HCT116 (cell line): ENCODE results near the gene RPS6KL1. TPM values are rescaled to one million over a fixed set of nuclear protein-coding genes. Genes with fewer than 3 reads are reported as not detected.

ENCODE experiments used
- ATAC-seq: fragments of 200-7000 bp; cut with Tn5 transposase; 2 replicates; pipeline ENCODE4 v1.9.1; 2020; ENCODE audit warnings: mild to moderate bottlenecking, moderate library complexity
- BruUV-seq: library from RNA; stranded (reverse); fragments of 400-500 nt; replicated peaks from 2 replicates; lab custom pipeline; 2021; lab: Mats Ljungman, UMichigan
- CTCF ChIA-PET: fragments of 300-600 bp; sonication (Branson Sonifier 250); formaldehyde crosslinking; loops from one replicate; lab custom pipeline; 2021; ENCODE audit warnings: antibody characterized with exemption; lab: Charles Lee
- POLR2A ChIA-PET: fragments of 300-600, 350-600 bp; sonication (Branson Sonifier 250); formaldehyde crosslinking; loops from one replicate; lab custom pipeline; 2021; ENCODE audit warnings: antibody characterized with exemption; lab: Charles Lee
- RAD21 ChIA-PET, 2 experiments: fragments of 300-600 bp; sonication (Branson Sonifier 250); formaldehyde crosslinking; loops; one replicate each; lab custom pipeline; 2023; ENCODE audit warnings: low total read pairs in 2 of 2; ENCODE audit not compliant: uncharacterized antibody in 2 of 2, unreplicated experiment in 2 of 2, low non-redundant PET in 1 of 2; lab: Charles Lee
- DNase-seq: peaks from one replicate; pipeline ENCODE4 v3.0.0-alpha.2; 2010; ENCODE audit warnings: low read depth, low spot score
- H2AFZ ChIP-seq: fragments of 200-600 bp; shearing (Covaris generic), sonication (generic); 2 replicates; pipeline ENCODE4 v1.6.1; 2017; ENCODE audit warnings: low read depth, mixed run types, mixed read lengths, antibody characterized with exemption, low read length; ENCODE audit not compliant: poor library complexity, severe bottlenecking
- H3K27ac ChIP-seq: 2 replicates; pipeline ENCODE4 v1.5.1; 2012; ENCODE audit warnings: low read depth, low read length
- H3K27me3 ChIP-seq: fragments of 200-600 bp; sonication (generic); 2 replicates; pipeline ENCODE4 v1.6.1; 2016; ENCODE audit warnings: mixed run types, low read length, mixed read lengths; ENCODE audit not compliant: insufficient read depth
- H3K36me3 ChIP-seq, 2 experiments: fragments of 200-500 bp in 1 of 2; fragments of 200-600 bp in 1 of 2; sonication (Bioruptor generic) in 1 of 2; sonication (generic) in 1 of 2; 2 replicates each; pipeline versions ENCODE4 v1.5.1 to v1.6.1; 2014 to 2016; ENCODE audit warnings: low read length in 2 of 2, inconsistent platforms in 1 of 2, mixed read lengths in 1 of 2, mixed run types in 1 of 2; ENCODE audit not compliant: insufficient read depth in 2 of 2, control insufficient read depth in 1 of 2
- H3K4me1 ChIP-seq, 2 experiments: fragments of 200-600 bp in 1 of 2; sonication (generic) in 1 of 2; 2 replicates each; pipeline versions ENCODE4 v1.5.1 to v1.6.1; 2012 to 2017; ENCODE audit warnings: low read length in 2 of 2, inconsistent platforms in 1 of 2, mild to moderate bottlenecking in 1 of 2, mixed read lengths in 1 of 2, mixed run types in 1 of 2, moderate library complexity in 1 of 2; ENCODE audit not compliant: insufficient read depth in 2 of 2, control insufficient read depth in 1 of 2
- H3K4me2 ChIP-seq: fragments of 200-600 bp; sonication (generic); 2 replicates; pipeline ENCODE4 v1.6.1; 2017; ENCODE audit warnings: mixed run types, low read length, mixed read lengths
- H3K4me3 ChIP-seq, 2 experiments: fragments of 200-600 bp in 1 of 2; sonication (generic) in 1 of 2; replicated peaks in 1 of 2; 2 replicates each; pipeline ENCODE4 v1.5.1; 2011 to 2016; ENCODE audit warnings: low read length in 2 of 2, control low read depth in 1 of 2, low read depth in 1 of 2, mild to moderate bottlenecking in 1 of 2, mixed read lengths in 1 of 2, mixed run types in 1 of 2
- H3K79me2 ChIP-seq: fragments of 200-600 bp; sonication (generic); 2 replicates; pipeline ENCODE4 v1.6.1; 2017; ENCODE audit warnings: mild to moderate bottlenecking, mixed run types, low read length, moderate library complexity, mixed read lengths; ENCODE audit not compliant: insufficient read depth
- H3K9ac ChIP-seq: fragments of 200-600 bp; sonication (generic); 2 replicates; pipeline ENCODE4 v1.6.1; 2016; ENCODE audit warnings: low read length, mixed read lengths
- H3K9me2 ChIP-seq: fragments of 200-600 bp; sonication (generic), shearing (Covaris generic); 2 replicates; pipeline ENCODE4 v1.6.1; 2017; ENCODE audit warnings: mixed run types, mild to moderate bottlenecking, moderate library complexity; ENCODE audit not compliant: insufficient read depth
- H3K9me3 ChIP-seq, 2 experiments: fragments of 200-500 bp in 1 of 2; fragments of 200-600 bp in 1 of 2; sonication (Bioruptor generic) in 1 of 2; sonication (generic) in 1 of 2; 2 replicates each; pipeline ENCODE4 v1.6.1; 2014 to 2017; ENCODE audit warnings: low read length in 2 of 2, mixed read lengths in 2 of 2, inconsistent platforms in 1 of 2, low read depth in 1 of 2, mild to moderate bottlenecking in 1 of 2, mixed run types in 1 of 2, moderate library complexity in 1 of 2; ENCODE audit not compliant: control insufficient read depth in 1 of 2, insufficient read depth in 1 of 2
- H4K20me1 ChIP-seq: fragments of 200-600 bp; sonication (generic), shearing (Covaris generic); 2 replicates; pipeline ENCODE4 v1.6.1; 2017; ENCODE audit warnings: mixed run types, mild to moderate bottlenecking, moderate library complexity; ENCODE audit not compliant: insufficient read depth
- CBX3 ChIP-seq: IDR thresholded peaks from 2 replicates; pipeline ENCODE4 v1.6.1; 2012; ENCODE audit warnings: low read depth
- ELF1 ChIP-seq: IDR thresholded peaks from 2 replicates; pipeline ENCODE4 v1.6.1; 2012; ENCODE audit warnings: low read depth, borderline replicate concordance
- EZH2phosphoT487 ChIP-seq: fragments of 200-600 bp; IDR thresholded peaks from 2 replicates; pipeline ENCODE4 v1.6.1; 2018; ENCODE audit warnings: antibody characterized with exemption, borderline replicate concordance
- JUND ChIP-seq: IDR thresholded peaks from 2 replicates; pipeline ENCODE4 v1.6.1; 2012
- POLR2AphosphoS5 ChIP-seq: IDR thresholded peaks from 2 replicates; pipeline ENCODE4 v1.6.1; 2011; ENCODE audit warnings: mild to moderate bottlenecking, low read depth, low read length, moderate library complexity
- RAD21 ChIP-seq: IDR thresholded peaks from 2 replicates; pipeline ENCODE4 v1.6.1; 2012; ENCODE audit warnings: low read depth, mild to moderate bottlenecking
- SP1 ChIP-seq: IDR thresholded peaks from 2 replicates; pipeline ENCODE4 v1.6.1; 2012; ENCODE audit warnings: low read depth
- TCF7L2 ChIP-seq: IDR thresholded peaks from 2 replicates; pipeline ENCODE4 v1.7.0; 2011; ENCODE audit warnings: borderline replicate concordance, inconsistent platforms; ENCODE audit not compliant: insufficient read depth, insufficient read length; ENCODE audit errors: extremely low read depth
- YY1 ChIP-seq: IDR thresholded peaks from 2 replicates; pipeline ENCODE4 v1.6.1; 2011; ENCODE audit warnings: low read length, low read depth, moderate library complexity, mild to moderate bottlenecking; ENCODE audit not compliant: insufficient replicate concordance; ENCODE audit errors: extremely low read depth
- ZNF274 ChIP-seq: fragments of 200-500 bp; sonication (Bioruptor generic); IDR thresholded peaks from 2 replicates; pipeline ENCODE4 v1.6.1; 2014; ENCODE audit warnings: mild to moderate bottlenecking, low read depth, low read length, inconsistent platforms
- intact Hi-C: fragments of 100-400 bp; cut with micrococcal nuclease; formaldehyde crosslinking; loops from 2 replicates; pipeline ENCODE4 v1.10.0; 2022
- total RNA-seq: library from RNA; stranded (reverse); gene quantifications from one replicate; pipeline ENCODE4 v1.2.1, GENCODE V29; 2021; ENCODE audit not compliant: unreplicated experiment
- TF ChIP-seq, protein P1 (sequence below): IDR thresholded peaks from 2 replicates; pipeline ENCODE4 v1.6.1; 2011; ENCODE audit warnings: mild to moderate bottlenecking, low read length, moderate library complexity; ENCODE audit not compliant: insufficient replicate concordance; ENCODE audit errors: extremely low read depth
- TF ChIP-seq, protein P2 (sequence below): IDR thresholded peaks from 2 replicates; pipeline ENCODE4 v1.6.1; 2012; ENCODE audit warnings: low read depth
- TF ChIP-seq, protein P3 (sequence below): IDR thresholded peaks from 2 replicates; pipeline ENCODE4 v1.6.1; 2012

Gene RPS6KL1
- total RNA-seq, 1 experiment from 2014 or later: 6.7 TPM

DNA sequence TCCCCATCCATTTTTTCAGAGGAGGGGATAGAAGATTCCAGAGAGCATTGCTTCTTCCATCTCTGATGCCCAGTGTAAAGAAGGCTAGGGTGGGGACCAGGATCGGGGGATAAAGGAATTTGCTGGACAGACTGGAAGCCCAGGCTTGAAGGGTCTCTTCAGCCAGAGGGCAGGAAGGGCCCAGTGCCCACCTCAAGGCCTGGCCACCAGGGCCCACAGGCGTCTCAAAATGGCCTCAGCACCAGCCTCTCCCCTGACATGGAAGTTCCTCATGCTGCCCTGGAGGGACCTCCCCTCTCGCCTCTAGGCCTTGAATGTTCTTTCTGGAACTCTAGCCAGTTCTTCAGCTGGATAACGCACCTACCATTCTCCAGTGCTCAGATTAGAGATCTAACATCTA lies 2.8 kb downstream of the RPS6KL1 start (continued):
- TF ChIP-seq, protein P1, sequence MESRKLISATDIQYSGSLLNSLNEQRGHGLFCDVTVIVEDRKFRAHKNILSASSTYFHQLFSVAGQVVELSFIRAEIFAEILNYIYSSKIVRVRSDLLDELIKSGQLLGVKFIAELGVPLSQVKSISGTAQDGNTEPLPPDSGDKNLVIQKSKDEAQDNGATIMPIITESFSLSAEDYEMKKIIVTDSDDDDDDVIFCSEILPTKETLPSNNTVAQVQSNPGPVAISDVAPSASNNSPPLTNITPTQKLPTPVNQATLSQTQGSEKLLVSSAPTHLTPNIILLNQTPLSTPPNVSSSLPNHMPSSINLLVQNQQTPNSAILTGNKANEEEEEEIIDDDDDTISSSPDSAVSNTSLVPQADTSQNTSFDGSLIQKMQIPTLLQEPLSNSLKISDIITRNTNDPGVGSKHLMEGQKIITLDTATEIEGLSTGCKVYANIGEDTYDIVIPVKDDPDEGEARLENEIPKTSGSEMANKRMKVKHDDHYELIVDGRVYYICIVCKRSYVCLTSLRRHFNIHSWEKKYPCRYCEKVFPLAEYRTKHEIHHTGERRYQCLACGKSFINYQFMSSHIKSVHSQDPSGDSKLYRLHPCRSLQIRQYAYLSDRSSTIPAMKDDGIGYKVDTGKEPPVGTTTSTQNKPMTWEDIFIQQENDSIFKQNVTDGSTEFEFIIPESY: no peak

DNA sequence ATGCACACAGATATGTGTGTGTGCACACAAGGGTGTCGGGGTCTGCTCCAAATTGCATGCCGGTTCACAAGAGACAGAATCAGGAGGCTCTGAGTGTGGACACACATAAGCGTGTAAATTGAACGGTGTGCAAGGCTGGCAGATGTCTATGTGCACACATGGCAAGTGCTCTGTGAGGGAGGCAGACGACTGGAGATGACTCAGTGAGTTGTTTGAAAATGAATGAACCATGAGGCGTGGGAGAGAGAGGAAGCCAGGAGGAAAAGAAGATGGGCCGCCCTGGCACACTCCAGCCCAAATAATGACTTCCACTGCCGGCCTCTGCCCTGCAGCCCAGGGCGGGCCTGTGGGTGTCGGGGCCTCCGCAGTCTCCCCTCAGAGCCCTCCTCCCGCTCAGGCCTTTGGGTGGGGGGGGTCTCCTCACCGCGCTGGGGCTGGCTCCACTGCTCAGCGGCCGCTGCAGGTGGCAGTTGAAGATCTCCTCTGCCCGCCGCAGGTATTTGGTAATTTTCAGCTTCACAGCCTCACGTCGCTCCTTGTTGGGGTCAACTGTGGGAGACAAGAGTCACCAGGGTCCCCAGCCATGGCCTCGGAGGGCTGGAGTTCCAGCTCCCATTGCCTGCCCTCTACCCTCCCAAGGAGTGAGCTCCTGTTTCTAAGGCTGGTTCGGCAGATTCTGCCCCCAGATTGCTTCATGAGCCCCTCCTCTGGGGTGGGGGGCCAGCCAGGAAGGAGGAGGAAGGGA lies 3.5 kb downstream of the RPS6KL1 start:
- H3K27me3 ChIP-seq: no peaks in the 10 kb centered on the region
- ChIA-PET POLR2A (no interaction called here), RAD21 (no interaction called here), CTCF (no interaction called here)
- H4K20me1 ChIP-seq: no peaks in the 10 kb centered on the region
- no peak overlapping the region for H3K27ac ChIP-seq
- H2AFZ ChIP-seq: no peak overlapping the region
- no peaks in the 10 kb centered on the region for H3K9me2 ChIP-seq
- ATAC-seq: no peak
- H3K36me3 ChIP-seq: no peaks in the 10 kb centered on the region
- no peak overlapping the region for H3K9ac ChIP-seq
- no peak overlapping the region for H3K4me2 ChIP-seq
- intact Hi-C loops: no loop called here
- DNase-seq: no peak
- no peaks in the 10 kb centered on the region for H3K79me2 ChIP-seq
- H3K4me3 ChIP-seq: no peak overlapping the region
- H3K4me1 ChIP-seq: peaks cover 0 to 12% of the 10 kb centered on the region in 2 experiments; a peak in 2 of 4 replicates
- H3K9me3 ChIP-seq: no peaks in the 10 kb centered on the region
- BruUV-seq: no TSS peak
- no peak for TF ChIP-seq POLR2AphosphoS5
- no peak for TF ChIP-seq TCF7L2
- TF ChIP-seq ZNF274: no peak
- no peak for TF ChIP-seq JUND
- TF ChIP-seq, protein P2, sequence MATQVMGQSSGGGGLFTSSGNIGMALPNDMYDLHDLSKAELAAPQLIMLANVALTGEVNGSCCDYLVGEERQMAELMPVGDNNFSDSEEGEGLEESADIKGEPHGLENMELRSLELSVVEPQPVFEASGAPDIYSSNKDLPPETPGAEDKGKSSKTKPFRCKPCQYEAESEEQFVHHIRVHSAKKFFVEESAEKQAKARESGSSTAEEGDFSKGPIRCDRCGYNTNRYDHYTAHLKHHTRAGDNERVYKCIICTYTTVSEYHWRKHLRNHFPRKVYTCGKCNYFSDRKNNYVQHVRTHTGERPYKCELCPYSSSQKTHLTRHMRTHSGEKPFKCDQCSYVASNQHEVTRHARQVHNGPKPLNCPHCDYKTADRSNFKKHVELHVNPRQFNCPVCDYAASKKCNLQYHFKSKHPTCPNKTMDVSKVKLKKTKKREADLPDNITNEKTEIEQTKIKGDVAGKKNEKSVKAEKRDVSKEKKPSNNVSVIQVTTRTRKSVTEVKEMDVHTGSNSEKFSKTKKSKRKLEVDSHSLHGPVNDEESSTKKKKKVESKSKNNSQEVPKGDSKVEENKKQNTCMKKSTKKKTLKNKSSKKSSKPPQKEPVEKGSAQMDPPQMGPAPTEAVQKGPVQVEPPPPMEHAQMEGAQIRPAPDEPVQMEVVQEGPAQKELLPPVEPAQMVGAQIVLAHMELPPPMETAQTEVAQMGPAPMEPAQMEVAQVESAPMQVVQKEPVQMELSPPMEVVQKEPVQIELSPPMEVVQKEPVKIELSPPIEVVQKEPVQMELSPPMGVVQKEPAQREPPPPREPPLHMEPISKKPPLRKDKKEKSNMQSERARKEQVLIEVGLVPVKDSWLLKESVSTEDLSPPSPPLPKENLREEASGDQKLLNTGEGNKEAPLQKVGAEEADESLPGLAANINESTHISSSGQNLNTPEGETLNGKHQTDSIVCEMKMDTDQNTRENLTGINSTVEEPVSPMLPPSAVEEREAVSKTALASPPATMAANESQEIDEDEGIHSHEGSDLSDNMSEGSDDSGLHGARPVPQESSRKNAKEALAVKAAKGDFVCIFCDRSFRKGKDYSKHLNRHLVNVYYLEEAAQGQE: no peak
- no peak for TF ChIP-seq ELF1
- no peak for TF ChIP-seq RAD21
- TF ChIP-seq SP1: no peak
- no peak for TF ChIP-seq YY1
- TF ChIP-seq, protein P1: no peak
- TF ChIP-seq, protein P3, sequence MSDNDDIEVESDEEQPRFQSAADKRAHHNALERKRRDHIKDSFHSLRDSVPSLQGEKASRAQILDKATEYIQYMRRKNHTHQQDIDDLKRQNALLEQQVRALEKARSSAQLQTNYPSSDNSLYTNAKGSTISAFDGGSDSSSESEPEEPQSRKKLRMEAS: no peak
- TF ChIP-seq CBX3: no peak
- TF ChIP-seq EZH2phosphoT487: no peak
